H9 (cell line): ENCODE data around the gene FBN3. TPM values are rescaled to one million over a fixed set of nuclear protein-coding genes. Genes with fewer than 3 reads are reported as not detected.

Source experiments
- DNase-seq: peaks from one replicate; pipeline ENCODE4 v3.0.0-alpha.2; 2017
- H2AFZ ChIP-seq: one replicate; pipeline ENCODE4 v1.6.1; 2013; ENCODE audit warnings: mild to moderate bottlenecking, low read length, control low read depth, moderate library complexity
- H2AK5ac ChIP-seq: 2 replicates; pipeline ENCODE4 v1.6.1; 2013; ENCODE audit warnings: low read length, control low read depth, mixed read lengths; ENCODE audit not compliant: insufficient read length
- H2BK120ac ChIP-seq: one replicate; pipeline ENCODE4 v1.6.1; 2013; ENCODE audit warnings: low read depth, mild to moderate bottlenecking, low read length, control low read depth, inconsistent platforms; ENCODE audit not compliant: poor library complexity, severe bottlenecking
- H2BK12ac ChIP-seq: 2 replicates; pipeline ENCODE4 v1.6.1; 2013; ENCODE audit warnings: low read length, control low read depth, mixed read lengths, low read depth; ENCODE audit not compliant: insufficient read length
- H2BK15ac ChIP-seq: 2 replicates; pipeline ENCODE4 v1.6.1; 2013; ENCODE audit warnings: low read depth, low read length, control low read depth
- H2BK20ac ChIP-seq: one replicate; pipeline ENCODE4 v1.6.1; 2013; ENCODE audit warnings: low read depth, mild to moderate bottlenecking, low read length, control low read depth, inconsistent platforms; ENCODE audit not compliant: poor library complexity, severe bottlenecking
- H2BK5ac ChIP-seq: 2 replicates; pipeline ENCODE4 v1.6.1; 2013; ENCODE audit warnings: low read length, control low read depth, mixed read lengths; ENCODE audit not compliant: insufficient read length
- H3K14ac ChIP-seq: 2 replicates; pipeline ENCODE4 v1.6.1; 2013; ENCODE audit warnings: low read length, control low read depth; ENCODE audit not compliant: insufficient read depth
- H3K18ac ChIP-seq: 2 replicates; pipeline ENCODE4 v1.6.1; 2013; ENCODE audit warnings: low read depth, mild to moderate bottlenecking, mixed read lengths, low read length, control low read depth; ENCODE audit not compliant: insufficient read length
- H3K23ac ChIP-seq: 2 replicates; pipeline ENCODE4 v1.6.1; 2013; ENCODE audit warnings: low read length, control low read depth, mixed read lengths, low read depth; ENCODE audit not compliant: insufficient read length
- H3K23me2 ChIP-seq: 2 replicates; pipeline ENCODE4 v1.6.1; 2013; ENCODE audit warnings: low read depth, mild to moderate bottlenecking, mixed read lengths, low read length, control low read depth; ENCODE audit not compliant: insufficient read length, poor library complexity, severe bottlenecking
- H3K27ac ChIP-seq: 2 replicates; pipeline ENCODE4 v1.5.1; 2013; ENCODE audit warnings: low read length, control low read depth, mixed read lengths, low read depth; ENCODE audit not compliant: insufficient read length
- H3K27me3 ChIP-seq: 2 replicates; pipeline ENCODE4 v1.6.1; 2013; ENCODE audit warnings: low read length, control low read depth, inconsistent platforms; ENCODE audit not compliant: insufficient read depth
- H3K4ac ChIP-seq: 2 replicates; pipeline ENCODE4 v1.6.1; 2013; ENCODE audit warnings: low read depth, mild to moderate bottlenecking, control low read depth, inconsistent platforms, low read length, moderate library complexity
- H3K4me1 ChIP-seq: 2 replicates; pipeline ENCODE4 v1.6.1; 2013; ENCODE audit warnings: low read length, control low read depth, inconsistent platforms; ENCODE audit not compliant: insufficient read depth
- H3K4me2 ChIP-seq: 2 replicates; pipeline ENCODE4 v1.6.1; 2013; ENCODE audit warnings: low read length, control low read depth, mixed read lengths; ENCODE audit not compliant: insufficient read length, insufficient read depth
- H3K56ac ChIP-seq: 2 replicates; pipeline ENCODE4 v1.6.1; 2013; ENCODE audit warnings: low read depth, mild to moderate bottlenecking, mixed read lengths, low read length, control low read depth; ENCODE audit not compliant: insufficient read length
- H3K79me1 ChIP-seq: 2 replicates; pipeline ENCODE4 v1.6.1; 2013; ENCODE audit warnings: low read depth, mild to moderate bottlenecking, moderate library complexity, low read length, control low read depth, inconsistent platforms; ENCODE audit not compliant: insufficient read depth, poor library complexity, severe bottlenecking
- H3K79me2 ChIP-seq: 2 replicates; pipeline ENCODE4 v1.6.1; 2013; ENCODE audit warnings: low read length, control low read depth, inconsistent platforms; ENCODE audit not compliant: insufficient read depth
- H3K9ac ChIP-seq: 2 replicates; pipeline ENCODE4 v1.6.1; 2013; ENCODE audit warnings: low read length, control low read depth, mixed read lengths; ENCODE audit not compliant: insufficient read length; ENCODE audit errors: extremely low read depth
- H3K9me3 ChIP-seq: one replicate; pipeline ENCODE4 v1.6.1; 2013; ENCODE audit warnings: low read depth, low read length, inconsistent platforms; ENCODE audit not compliant: control insufficient read depth
- H3T11ph ChIP-seq: one replicate; pipeline ENCODE4 v1.6.1; 2013; ENCODE audit warnings: mild to moderate bottlenecking, low read length, control low read depth, inconsistent platforms
- H4K20me1 ChIP-seq: one replicate; pipeline ENCODE4 v1.6.1; 2013; ENCODE audit not compliant: control insufficient read depth, insufficient read length, insufficient read depth
- H4K5ac ChIP-seq: 2 replicates; pipeline ENCODE4 v1.6.1; 2013; ENCODE audit warnings: low read depth, mild to moderate bottlenecking, mixed read lengths, low read length, control low read depth; ENCODE audit not compliant: insufficient read length
- H4K8ac ChIP-seq: replicated peaks from 2 replicates; pipeline ENCODE4 v1.6.1; 2013; ENCODE audit warnings: low read length, control low read depth, mixed read lengths, low read depth; ENCODE audit not compliant: insufficient read length
- H4K91ac ChIP-seq: 2 replicates; pipeline ENCODE4 v1.6.1; 2013; ENCODE audit warnings: low read depth, mild to moderate bottlenecking, moderate library complexity, mixed read lengths, low read length, control low read depth; ENCODE audit not compliant: insufficient read length
- H3K27ac Mint-ChIP-seq, 3 experiments: 2 replicates in 2 of 3; 3 replicates in 1 of 3; pipeline ENCODE4 v1.8.0; 2020 to 2021; ENCODE audit warnings: mixed read lengths in 3 of 3, mild to moderate bottlenecking in 1 of 3, moderate library complexity in 1 of 3
- H3K27me3 Mint-ChIP-seq: 2 replicates; pipeline ENCODE4 v1.8.0; 2021; ENCODE audit warnings: low read depth, mild to moderate bottlenecking, moderate library complexity, mixed read lengths
- H3K36me3 Mint-ChIP-seq, 3 experiments: 2 replicates in 2 of 3; 3 replicates in 1 of 3; pipeline ENCODE4 v1.8.0; 2020 to 2021; ENCODE audit warnings: low read depth in 3 of 3, mixed read lengths in 3 of 3; ENCODE audit not compliant: insufficient read depth in 1 of 3
- H3K4me1 Mint-ChIP-seq, 2 experiments: 2 replicates each; pipeline ENCODE4 v1.8.0; 2020; ENCODE audit warnings: mixed read lengths in 2 of 2
- H3K4me3 Mint-ChIP-seq, 2 experiments: 2 replicates in 1 of 2; 3 replicates in 1 of 2; pipeline ENCODE4 v1.8.0; 2020 to 2021; ENCODE audit warnings: mild to moderate bottlenecking in 2 of 2, mixed read lengths in 2 of 2, moderate library complexity in 1 of 2
- H3K9me3 Mint-ChIP-seq, 2 experiments: 2 replicates in 1 of 2; 3 replicates in 1 of 2; pipeline ENCODE4 v1.8.0; 2020; ENCODE audit warnings: mild to moderate bottlenecking in 2 of 2, mixed read lengths in 2 of 2, moderate library complexity in 1 of 2
- WGBS: extraction: QIAGEN DNeasy Blood & Tissue Kit; methylation state at CpG from one replicate; pipeline ENCODE4 v1.1.7; 2013; ENCODE audit warnings: missing lambda C conversion rate, low lambda C conversion rate, mixed read lengths; ENCODE audit not compliant: insufficient read length; ENCODE audit errors: extremely low coverage; 5-methylcytosine and 5-hydroxymethylcytosine counted together
- total RNA-seq: library from RNA; stranded (reverse); gene quantifications from 2 replicates; pipeline ENCODE4 v1.2.1, GENCODE V29; 2021
- TF ChIP-seq, protein P1 (sequence below): fragments of 200-600 bp; sonication (generic); conservative IDR thresholded peaks from 3 replicates; pipeline ENCODE4 v1.8.0; 2021; ENCODE audit warnings: antibody characterized with exemption, mild to moderate bottlenecking

The FBN3 gene
- total RNA-seq, 1 experiment from 2014 or later, result 31.0 TPM

DNA sequence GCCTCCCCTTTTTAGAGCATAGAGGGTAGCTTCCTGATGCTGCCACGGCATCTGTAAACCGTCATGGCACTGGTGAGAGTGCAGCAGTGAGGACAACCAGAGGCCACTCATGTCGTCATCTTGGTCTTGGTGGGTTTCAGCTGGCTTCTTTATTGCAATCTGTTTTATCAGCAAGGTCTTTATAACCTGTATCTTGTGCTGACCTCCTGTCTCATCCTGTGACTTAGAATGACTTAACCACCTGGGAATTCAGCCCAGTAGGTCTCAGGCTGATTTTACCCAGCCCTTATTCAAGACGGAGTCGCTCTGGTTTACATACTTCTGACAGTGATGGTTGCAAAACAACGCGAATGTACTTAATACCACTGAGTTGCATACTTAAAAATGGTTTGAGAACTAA, 14.4 kb upstream of the FBN3 start:
- no peak overlapping the region for H3T11ph ChIP-seq
- no peaks in the 10 kb centered on the region for H3K27me3 ChIP-seq
- H2BK120ac ChIP-seq, result no peak overlapping the region
- H3K56ac ChIP-seq, result no peak overlapping the region
- WGBS, result no CpG with 5 or more reads among the region's 7 CpGs
- H2AK5ac ChIP-seq, result no peak overlapping the region
- no peak overlapping the region for H3K23ac ChIP-seq
- H2BK5ac ChIP-seq, result no peak overlapping the region
- DNase-seq, result peak; percentile 39
- no peaks in the 10 kb centered on the region for H3K79me1 ChIP-seq
- H3K4ac ChIP-seq, result no peak overlapping the region
- no peak overlapping the region for H4K91ac ChIP-seq
- H4K5ac ChIP-seq, result no peak overlapping the region
- no peak overlapping the region for H3K9ac ChIP-seq
- no peak overlapping the region for H3K18ac ChIP-seq
- H2AFZ ChIP-seq, result no peak overlapping the region
- no peak overlapping the region for H2BK15ac ChIP-seq
- no peak overlapping the region for H3K14ac ChIP-seq
- Mint-ChIP-seq H3K27ac (peak overlapping the region; percentile 35 to 90 (median 85)), H3K4me1 (peaks cover 14 to 17% of the 10 kb centered on the region in 2 experiments), H3K4me3 (peak overlapping the region in 1 of 2 experiments; percentile 52; a peak in 2 of 5 replicates), H3K36me3 (peaks cover 0 to 3% (median 0%) of the 10 kb centered on the region in 3 experiments; a peak in 1 of 7 replicates), H3K9me3 (peaks cover 0 to 6% of the 10 kb centered on the region in 2 experiments; a peak in 1 of 5 replicates), H3K27me3 (no peaks in the 10 kb centered on the region; the same call in 1 of the 2 replicates)
- no peaks in the 10 kb centered on the region for H3K9me3 ChIP-seq
- TF ChIP-seq, protein P1, sequence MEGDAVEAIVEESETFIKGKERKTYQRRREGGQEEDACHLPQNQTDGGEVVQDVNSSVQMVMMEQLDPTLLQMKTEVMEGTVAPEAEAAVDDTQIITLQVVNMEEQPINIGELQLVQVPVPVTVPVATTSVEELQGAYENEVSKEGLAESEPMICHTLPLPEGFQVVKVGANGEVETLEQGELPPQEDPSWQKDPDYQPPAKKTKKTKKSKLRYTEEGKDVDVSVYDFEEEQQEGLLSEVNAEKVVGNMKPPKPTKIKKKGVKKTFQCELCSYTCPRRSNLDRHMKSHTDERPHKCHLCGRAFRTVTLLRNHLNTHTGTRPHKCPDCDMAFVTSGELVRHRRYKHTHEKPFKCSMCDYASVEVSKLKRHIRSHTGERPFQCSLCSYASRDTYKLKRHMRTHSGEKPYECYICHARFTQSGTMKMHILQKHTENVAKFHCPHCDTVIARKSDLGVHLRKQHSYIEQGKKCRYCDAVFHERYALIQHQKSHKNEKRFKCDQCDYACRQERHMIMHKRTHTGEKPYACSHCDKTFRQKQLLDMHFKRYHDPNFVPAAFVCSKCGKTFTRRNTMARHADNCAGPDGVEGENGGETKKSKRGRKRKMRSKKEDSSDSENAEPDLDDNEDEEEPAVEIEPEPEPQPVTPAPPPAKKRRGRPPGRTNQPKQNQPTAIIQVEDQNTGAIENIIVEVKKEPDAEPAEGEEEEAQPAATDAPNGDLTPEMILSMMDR, result no peak
- no peak overlapping the region for H4K8ac ChIP-seq
- no peaks in the 10 kb centered on the region for H4K20me1 ChIP-seq
- H2BK12ac ChIP-seq, result no peak overlapping the region
- H3K23me2 ChIP-seq, result no peaks in the 10 kb centered on the region
- H3K4me1 ChIP-seq, result no peaks in the 10 kb centered on the region
- H3K79me2 ChIP-seq, result no peaks in the 10 kb centered on the region
- no peak overlapping the region for H3K4me2 ChIP-seq
- no peak overlapping the region for H2BK20ac ChIP-seq
- H3K27ac ChIP-seq, result no peak overlapping the region
